ENCODE results near the gene MGMT.

DNA sequence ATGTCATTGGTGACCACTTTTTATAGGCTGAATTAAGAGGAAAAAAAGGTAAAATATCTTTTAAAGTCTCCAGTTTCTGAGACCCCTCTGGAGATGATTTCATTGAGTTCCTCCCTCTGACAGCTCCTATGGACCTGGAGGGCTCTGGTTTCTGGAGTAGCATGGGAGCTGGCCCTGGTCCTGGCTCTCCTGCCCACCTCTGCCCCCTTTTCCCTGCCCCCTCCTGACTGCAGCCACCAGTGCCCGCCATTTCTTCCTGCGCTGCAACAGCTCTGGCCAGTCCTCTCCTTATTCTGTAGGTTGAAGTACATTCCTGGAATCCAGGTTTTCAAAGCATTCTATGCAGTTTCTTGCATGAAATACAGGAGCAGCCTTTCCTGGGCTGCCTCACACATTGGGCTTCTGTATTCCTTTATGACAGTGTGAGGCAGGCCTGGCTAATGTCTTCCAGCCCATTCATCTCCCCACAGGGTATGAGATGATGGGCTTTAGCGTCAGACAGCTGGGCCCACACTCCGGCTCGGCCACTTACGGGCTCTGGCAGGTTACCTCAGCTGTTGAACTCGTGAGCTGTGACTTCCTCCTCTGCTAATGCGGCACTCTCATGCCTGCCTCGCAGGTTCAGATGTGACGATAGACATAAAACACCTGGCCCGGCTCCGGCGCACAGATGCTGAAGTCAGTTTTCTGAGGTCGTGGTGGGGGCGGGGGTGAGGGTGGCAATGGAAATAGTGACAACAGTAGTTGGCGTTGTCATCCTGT is 101.7 kb downstream of the MGMT start:
- TF ChIP-seq, protein P1, sequence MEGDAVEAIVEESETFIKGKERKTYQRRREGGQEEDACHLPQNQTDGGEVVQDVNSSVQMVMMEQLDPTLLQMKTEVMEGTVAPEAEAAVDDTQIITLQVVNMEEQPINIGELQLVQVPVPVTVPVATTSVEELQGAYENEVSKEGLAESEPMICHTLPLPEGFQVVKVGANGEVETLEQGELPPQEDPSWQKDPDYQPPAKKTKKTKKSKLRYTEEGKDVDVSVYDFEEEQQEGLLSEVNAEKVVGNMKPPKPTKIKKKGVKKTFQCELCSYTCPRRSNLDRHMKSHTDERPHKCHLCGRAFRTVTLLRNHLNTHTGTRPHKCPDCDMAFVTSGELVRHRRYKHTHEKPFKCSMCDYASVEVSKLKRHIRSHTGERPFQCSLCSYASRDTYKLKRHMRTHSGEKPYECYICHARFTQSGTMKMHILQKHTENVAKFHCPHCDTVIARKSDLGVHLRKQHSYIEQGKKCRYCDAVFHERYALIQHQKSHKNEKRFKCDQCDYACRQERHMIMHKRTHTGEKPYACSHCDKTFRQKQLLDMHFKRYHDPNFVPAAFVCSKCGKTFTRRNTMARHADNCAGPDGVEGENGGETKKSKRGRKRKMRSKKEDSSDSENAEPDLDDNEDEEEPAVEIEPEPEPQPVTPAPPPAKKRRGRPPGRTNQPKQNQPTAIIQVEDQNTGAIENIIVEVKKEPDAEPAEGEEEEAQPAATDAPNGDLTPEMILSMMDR (IDR thresholded peaks at IDR 0.05), result no peak
- TF ChIP-seq POLR2A (IDR thresholded peaks at IDR 0.05), result no peak
